ENCODE results near the gene ARL5A. TPM values are rescaled to one million over a fixed set of nuclear protein-coding genes. Genes with fewer than 3 reads are reported as not detected.

ARL5A gene
- total RNA-seq, 4 donors from 2014 or later, result 77.7 to 161 (median 128) TPM

GRCh38 chr2:151824886-151825285 lies 3.3 kb downstream of the ARL5A start:
- DNase-seq (ENCODE audit: low spot score in 2 of 2), result no peak
- 60 to 63% methylated on average over 2 of the region's 2 CpGs for WGBS, 2 donors
- TF ChIP-seq CTCF (IDR thresholded peaks at IDR 0.05) (no peak), POLR2A (IDR thresholded peaks at IDR 0.05) (no peak)
- intact Hi-C loops (cut with DNase I; ENCODE audit: low total_unique reads), result no loop called here
- no peak overlapping the region for H3K4me3 ChIP-seq (ENCODE audit: low read depth, poor library complexity, severe bottlenecking)

GRCh38 chr2:151823651-151824050 lies 4.6 kb downstream of the ARL5A start:
- WGBS, 2 donors, result 36 to 37% methylated on average over 6 of the region's 6 CpGs
- TF ChIP-seq POLR2A (IDR thresholded peaks at IDR 0.05), result no peak
- TF ChIP-seq CTCF (IDR thresholded peaks at IDR 0.05), result no peak
- intact Hi-C loops (cut with DNase I; ENCODE audit: low total_unique reads), result no loop called here
- no peak for DNase-seq (ENCODE audit: low spot score in 2 of 2)
- H3K4me3 ChIP-seq (ENCODE audit: low read depth, poor library complexity, severe bottlenecking), result no peak overlapping the region

- TF ChIP-seq POLR2A (IDR thresholded peaks at IDR 0.05), result no peak
- no peak for TF ChIP-seq CTCF (IDR thresholded peaks at IDR 0.05)
- no peak overlapping the region for H3K4me3 ChIP-seq (ENCODE audit: low read depth, poor library complexity, severe bottlenecking)
- WGBS, 2 donors, result 92 to 97% methylated on average over 2 of the region's 2 CpGs
- intact Hi-C loops (cut with DNase I; ENCODE audit: low total_unique reads), result no loop called here
- no peak for DNase-seq (ENCODE audit: low spot score in 2 of 2)
Measured at GRCh38 chr2:151819920-151820319, 8.3 kb downstream of the ARL5A start.

- intact Hi-C loops (cut with DNase I; ENCODE audit: low total_unique reads), result no loop called here
- 85 to 92% methylated on average over 3 of the region's 3 CpGs for WGBS, 2 donors
- H3K4me3 ChIP-seq (ENCODE audit: low read depth, poor library complexity, severe bottlenecking), result no peak overlapping the region
Measured at GRCh38 chr2:151817929-151818328, 10.3 kb downstream of the ARL5A start.

GRCh38 chr2:151816843-151817242 lies 11.4 kb downstream of the ARL5A start:
- WGBS, 2 donors, result 94 to 99% methylated on average over 2 of the region's 2 CpGs
- intact Hi-C loops (cut with DNase I; ENCODE audit: low total_unique reads), result no loop called here
- no peak for TF ChIP-seq POLR2A (IDR thresholded peaks at IDR 0.05)
- no peak for TF ChIP-seq CTCF (IDR thresholded peaks at IDR 0.05)
- no peak for DNase-seq (ENCODE audit: low spot score in 2 of 2)
- no peak overlapping the region for H3K4me3 ChIP-seq (ENCODE audit: low read depth, poor library complexity, severe bottlenecking)

More at GRCh38 chr2:151817929-151818328, 10.3 kb downstream of the ARL5A start:
- DNase-seq (ENCODE audit: low spot score in 2 of 2), result no peak
- no peak for TF ChIP-seq POLR2A (IDR thresholded peaks at IDR 0.05)
- no peak for TF ChIP-seq CTCF (IDR thresholded peaks at IDR 0.05)

- intact Hi-C loops (cut with DNase I; ENCODE audit: low total_unique reads), result no loop called here
- TF ChIP-seq POLR2A (IDR thresholded peaks at IDR 0.05) (no peak), CTCF (IDR thresholded peaks at IDR 0.05) (no peak)
- WGBS, 2 donors, result 91 to 95% methylated on average over 9 of the region's 9 CpGs
Measured at GRCh38 chr2:151815821-151816489, 12.3 kb downstream of the ARL5A start.

More at GRCh38 chr2:151815821-151816489, 12.3 kb downstream of the ARL5A start:
- no peak for DNase-seq (ENCODE audit: low spot score in 2 of 2)
- H3K4me3 ChIP-seq (ENCODE audit: low read depth, poor library complexity, severe bottlenecking), result no peak overlapping the region

Measured in lower leg skin (tissue), 4 donors.